Tibial nerve (tissue), 4 donors: ENCODE results near the gene PARP14.

ENCODE experiments used
- CTCF ChIP-seq, 5 experiments: fragments of 200-600 bp in 3 of 5; fragments of 450-650 bp in 2 of 5; sonication (generic) in 3 of 5; IDR thresholded peaks; one replicate each; pipeline ENCODE4 v1.5.1; 2016 to 2019; ENCODE audit warnings: antibody characterized with exemption in 5 of 5, mild to moderate bottlenecking in 3 of 5, moderate library complexity in 2 of 5
- EP300 ChIP-seq, 2 donors: sonication (generic); formaldehyde crosslinking; IDR thresholded peaks; one replicate each; pipeline ENCODE4 v1.6.1; 2017; ENCODE audit warnings: antibody characterized with exemption in 2 of 2, mild to moderate bottlenecking in 1 of 2
- POLR2A ChIP-seq, 2 donors: fragments of 450-650 bp; IDR thresholded peaks; one replicate each; pipeline ENCODE4 v1.6.1; 2017; ENCODE audit warnings: antibody characterized with exemption in 2 of 2, mild to moderate bottlenecking in 2 of 2, moderate library complexity in 2 of 2

DNA sequence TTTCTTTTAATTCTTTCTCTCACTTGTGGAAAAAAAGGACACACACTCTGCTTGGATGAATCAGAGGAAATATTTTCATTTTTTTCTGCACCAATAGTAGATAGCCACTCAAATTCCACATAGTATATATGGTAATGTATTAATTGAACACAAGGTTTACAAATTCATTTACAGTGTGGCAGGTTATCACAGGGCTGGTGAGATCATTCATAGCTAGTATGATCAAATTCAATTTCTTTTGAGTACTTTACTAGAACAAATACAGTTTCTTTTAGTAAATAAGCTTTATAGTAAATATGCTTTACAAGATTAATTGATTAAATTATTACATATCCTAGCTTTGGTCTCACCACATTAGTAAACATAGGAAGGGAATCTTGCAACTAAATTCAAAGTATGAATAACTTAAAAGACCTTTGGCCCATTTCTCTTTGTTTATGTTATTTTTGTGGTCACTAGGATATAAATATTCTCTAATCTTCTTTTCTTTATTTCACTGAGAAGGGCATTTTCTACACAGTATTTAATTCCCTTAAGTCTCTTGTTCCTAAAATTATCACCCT is 40.1 kb upstream of the PARP14 start:
- TF ChIP-seq CTCF (IDR thresholded peaks at IDR 0.05) (no peak), POLR2A (IDR thresholded peaks at IDR 0.05) (no peak), EP300 (IDR thresholded peaks at IDR 0.05) (no peak)
